HG03521 (cell line): Measurements from ENCODE around the gene AGTRAP.

Source experiments
- ATAC-seq: cut with Tn5 transposase; IDR thresholded peaks from one replicate; pipeline ENCODE4 v1.9.1; 2021; ENCODE audit warnings: mild to moderate bottlenecking, moderate library complexity; ENCODE audit not compliant: unreplicated experiment

The AGTRAP gene

GRCh38 chr1:11705596-11705995, 30.3 kb upstream of the AGTRAP start:
- ATAC-seq = no peak

GRCh38 chr1:11706292-11706691, 29.6 kb upstream of the AGTRAP start:
- ATAC-seq = no peak

- no peak for ATAC-seq
Observed at GRCh38 chr1:11707621-11708276, 28.2 kb upstream of the AGTRAP start.

GRCh38 chr1:11708554-11709350, 27.2 kb upstream of the AGTRAP start:
- ATAC-seq = no peak

GRCh38 chr1:11711490-11711889, 24.4 kb upstream of the AGTRAP start:
- ATAC-seq = no peak

GRCh38 chr1:11712285-11712684, 23.7 kb upstream of the AGTRAP start:
- no peak for ATAC-seq

GRCh38 chr1:11713095-11713494, 22.8 kb upstream of the AGTRAP start:
- ATAC-seq = no peak

- no peak for ATAC-seq
Observed at GRCh38 chr1:11714831-11715575, 20.9 kb upstream of the AGTRAP start.

GRCh38 chr1:11719313-11720032, 16.5 kb upstream of the AGTRAP start:
- no peak for ATAC-seq

- no peak for ATAC-seq
Observed at GRCh38 chr1:11720033-11720376, 15.9 kb upstream of the AGTRAP start.

GRCh38 chr1:11720525-11720924, 15.4 kb upstream of the AGTRAP start:
- ATAC-seq = no peak

- ATAC-seq = no peak
Observed at GRCh38 chr1:11721311-11721710, 14.6 kb upstream of the AGTRAP start.

GRCh38 chr1:11722538-11722937, 13.4 kb upstream of the AGTRAP start:
- ATAC-seq = no peak

GRCh38 chr1:11725616-11726015, 10.3 kb upstream of the AGTRAP start:
- no peak for ATAC-seq

GRCh38 chr1:11727119-11727518, 8.8 kb upstream of the AGTRAP start:
- ATAC-seq = no peak

- no peak for ATAC-seq
Observed at GRCh38 chr1:11728126-11728806, 7.7 kb upstream of the AGTRAP start.

- no peak for ATAC-seq
Observed at GRCh38 chr1:11729155-11729497, 6.8 kb upstream of the AGTRAP start.

GRCh38 chr1:11729498-11730428, 6.2 kb upstream of the AGTRAP start:
- no peak for ATAC-seq

- no peak for ATAC-seq
Observed at GRCh38 chr1:11730429-11730891, 5.5 kb upstream of the AGTRAP start.
